Activated naive CD8-positive, alpha-beta T cell treated with anti-CD3 and anti-CD28 coated beads, Interleukin-2, amount 50 U/mL, for 16 hours (primary cell): ENCODE results near the gene FABP7.

Experiments
- DNase-seq: peaks from one replicate; pipeline ENCODE4 v3.0.0-alpha.2; 2020; ENCODE audit warnings: low read depth, low spot score

The FABP7 gene

GRCh38 chr6:122758927-122759334 is 20.6 kb upstream of the FABP7 start:
- DNase-seq, result no peak

GRCh38 chr6:122760330-122760729 is 19.2 kb upstream of the FABP7 start:
- no peak for DNase-seq

GRCh38 chr6:122766256-122766655 is 13.3 kb upstream of the FABP7 start:
- DNase-seq, result no peak

- DNase-seq, result no peak
Measured at GRCh38 chr6:122770835-122771601, 8.5 kb upstream of the FABP7 start.

- no peak for DNase-seq
Measured at GRCh38 chr6:122772724-122773415, 6.6 kb upstream of the FABP7 start.

- no peak for DNase-seq
Measured at GRCh38 chr6:122775975-122776374, 3.5 kb upstream of the FABP7 start.

- no peak for DNase-seq
Measured at GRCh38 chr6:122778302-122778701, 1.2 kb upstream of the FABP7 start.

GRCh38 chr6:122778985-122779661 is 393 bp upstream of the FABP7 start:
- no peak for DNase-seq

- no peak for DNase-seq
Measured at GRCh38 chr6:122780114-122780513, 598 bp downstream of the FABP7 start.

- no peak for DNase-seq
Measured at GRCh38 chr6:122781716-122782115, 2.2 kb downstream of the FABP7 start.

- DNase-seq, result no peak
Measured at GRCh38 chr6:122783401-122783800, 3.9 kb downstream of the FABP7 start.

- no peak for DNase-seq
Measured at GRCh38 chr6:122785891-122786290, 6.4 kb downstream of the FABP7 start.

GRCh38 chr6:122787721-122788120 is 8.2 kb downstream of the FABP7 start:
- no peak for DNase-seq

- DNase-seq, result no peak
Measured at GRCh38 chr6:122788208-122788607, 8.7 kb downstream of the FABP7 start.

GRCh38 chr6:122788663-122789181 is 9.2 kb downstream of the FABP7 start:
- no peak for DNase-seq

GRCh38 chr6:122789182-122790027 is 9.9 kb downstream of the FABP7 start, which contains the start of gene SMPDL3A:
SMPDL3A (plus strand) TSS chr6:122789258; CDS start chr6:122789347, 89 bp downstream.
- DNase-seq, result no peak

- DNase-seq, result no peak
Measured at GRCh38 chr6:122790028-122790422, 10.5 kb downstream of the FABP7 start.

GRCh38 chr6:122790423-122791309 is 11.2 kb downstream of the FABP7 start:
- DNase-seq, result no peak

GRCh38 chr6:122791310-122791679 is 11.8 kb downstream of the FABP7 start:
- no peak for DNase-seq

GRCh38 chr6:122792766-122793165 is 13.2 kb downstream of the FABP7 start:
- no peak for DNase-seq
